ENCODE measurements around the gene RRN3.
"Not testable (repeated sequence)": the region's sequence is repeated elsewhere in the genome, so short reads cannot be mapped to it uniquely, and the experiment has no call there.

DNA sequence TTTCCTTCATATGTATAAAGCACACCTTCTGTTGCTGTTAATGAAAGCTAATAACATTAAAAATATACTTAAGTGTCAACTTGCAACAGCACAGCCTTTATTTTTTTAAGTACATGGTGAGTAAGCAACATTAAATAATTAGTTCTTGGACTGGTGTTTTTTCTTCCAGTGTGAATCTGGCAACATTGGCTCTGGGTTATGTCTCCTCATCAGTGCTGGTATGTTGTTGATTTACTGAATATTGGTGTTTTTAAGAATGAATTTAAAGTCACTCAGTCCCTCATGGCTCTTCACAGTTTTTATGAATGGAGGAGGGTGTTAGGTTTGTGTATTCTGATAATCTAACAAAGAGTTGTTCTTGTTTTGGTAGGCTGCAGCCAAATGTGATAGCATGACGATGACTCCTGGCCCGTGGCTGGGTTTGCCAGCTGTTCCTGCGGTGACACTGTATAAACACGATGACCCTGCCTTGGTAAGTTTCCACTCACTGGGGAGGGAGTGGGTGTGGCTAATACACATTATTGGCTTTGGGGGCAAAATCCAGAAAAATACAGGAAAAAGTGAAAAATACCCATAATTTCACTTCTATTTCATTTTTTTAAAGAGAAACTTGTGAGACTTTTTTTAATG is 77.0 kb downstream of the RRN3 start:
- TF ChIP-seq, protein P1, sequence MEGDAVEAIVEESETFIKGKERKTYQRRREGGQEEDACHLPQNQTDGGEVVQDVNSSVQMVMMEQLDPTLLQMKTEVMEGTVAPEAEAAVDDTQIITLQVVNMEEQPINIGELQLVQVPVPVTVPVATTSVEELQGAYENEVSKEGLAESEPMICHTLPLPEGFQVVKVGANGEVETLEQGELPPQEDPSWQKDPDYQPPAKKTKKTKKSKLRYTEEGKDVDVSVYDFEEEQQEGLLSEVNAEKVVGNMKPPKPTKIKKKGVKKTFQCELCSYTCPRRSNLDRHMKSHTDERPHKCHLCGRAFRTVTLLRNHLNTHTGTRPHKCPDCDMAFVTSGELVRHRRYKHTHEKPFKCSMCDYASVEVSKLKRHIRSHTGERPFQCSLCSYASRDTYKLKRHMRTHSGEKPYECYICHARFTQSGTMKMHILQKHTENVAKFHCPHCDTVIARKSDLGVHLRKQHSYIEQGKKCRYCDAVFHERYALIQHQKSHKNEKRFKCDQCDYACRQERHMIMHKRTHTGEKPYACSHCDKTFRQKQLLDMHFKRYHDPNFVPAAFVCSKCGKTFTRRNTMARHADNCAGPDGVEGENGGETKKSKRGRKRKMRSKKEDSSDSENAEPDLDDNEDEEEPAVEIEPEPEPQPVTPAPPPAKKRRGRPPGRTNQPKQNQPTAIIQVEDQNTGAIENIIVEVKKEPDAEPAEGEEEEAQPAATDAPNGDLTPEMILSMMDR (conservative IDR thresholded peaks at IDR 0.05; ENCODE audit: low read length): not testable (repeated sequence)
- not testable (repeated sequence) for TF ChIP-seq EZH2phosphoT487 (IDR thresholded peaks at IDR 0.05; ENCODE audit: borderline replicate concordance, low read depth, low read length)
